GM12891 (cell line): ENCODE measurements around the gene SEMA4D.

ENCODE experiments used
- PAX5 ChIP-seq: IDR thresholded peaks from 2 replicates; pipeline ENCODE4 v1.6.1; 2011; ENCODE audit warnings: low read length, moderate library complexity, mild to moderate bottlenecking; ENCODE audit not compliant: insufficient read depth, severe bottlenecking
- POLR2A ChIP-seq: IDR thresholded peaks from 2 replicates; pipeline ENCODE4 v1.6.1; 2011; ENCODE audit warnings: low read depth, low read length, control low read depth
- POLR2AphosphoS5 ChIP-seq: IDR thresholded peaks from 2 replicates; pipeline ENCODE4 v1.6.1; 2011; ENCODE audit warnings: low read depth, low read length, control low read depth
- TAF1 ChIP-seq: IDR thresholded peaks from 2 replicates; pipeline ENCODE4 v1.6.1; 2011; ENCODE audit warnings: low read depth, low read length, control low read depth

DNA sequence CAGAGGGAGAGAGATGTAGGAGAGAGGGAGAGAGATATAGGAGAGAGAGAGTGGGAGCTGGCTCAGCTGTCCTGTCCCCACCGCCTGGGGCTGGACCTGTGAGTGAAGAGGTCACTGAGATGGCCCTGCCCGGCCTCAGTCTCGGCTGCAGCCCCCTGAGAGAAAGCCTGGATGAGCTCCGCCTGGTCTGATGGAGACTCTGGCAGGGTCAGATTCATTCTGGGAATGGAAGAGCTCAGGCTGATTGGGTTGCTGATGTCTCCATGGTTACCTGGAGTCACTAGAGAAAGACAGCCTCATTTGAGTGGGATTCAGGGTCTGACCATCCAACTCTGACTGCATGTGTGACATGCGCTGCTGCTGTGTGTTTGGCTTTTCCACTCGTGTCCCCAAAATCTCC is 27.1 kb upstream of the SEMA4D start:
- TF ChIP-seq POLR2AphosphoS5, result no peak
- TF ChIP-seq POLR2A, result no peak
- no peak for TF ChIP-seq TAF1
- no peak for TF ChIP-seq PAX5
